Endometrial microvascular endothelial cells (primary cell): ENCODE measurements around the gene TCEA3. TPM values are rescaled to one million over a fixed set of nuclear protein-coding genes. Genes with fewer than 3 reads are reported as not detected.

Source experiments
- in situ Hi-C: cut with HindIII; loops from 2 replicates; pipeline ENCODE4 v1.10.0; 2017; ENCODE audit warnings: low sequenced_read_pairs, low pct_unique_long_range_greater_than_20kb; ENCODE audit errors: inconsistent ontology term
- total RNA-seq: library from RNA; depleted of rRNA; stranded (reverse); fragments of >200 nt; gene quantifications from one replicate; pipeline ENCODE4 v1.2.3, GENCODE V29; 2015; ENCODE audit errors: inconsistent ontology term

The TCEA3 gene
- total RNA-seq: not detected

DNA sequence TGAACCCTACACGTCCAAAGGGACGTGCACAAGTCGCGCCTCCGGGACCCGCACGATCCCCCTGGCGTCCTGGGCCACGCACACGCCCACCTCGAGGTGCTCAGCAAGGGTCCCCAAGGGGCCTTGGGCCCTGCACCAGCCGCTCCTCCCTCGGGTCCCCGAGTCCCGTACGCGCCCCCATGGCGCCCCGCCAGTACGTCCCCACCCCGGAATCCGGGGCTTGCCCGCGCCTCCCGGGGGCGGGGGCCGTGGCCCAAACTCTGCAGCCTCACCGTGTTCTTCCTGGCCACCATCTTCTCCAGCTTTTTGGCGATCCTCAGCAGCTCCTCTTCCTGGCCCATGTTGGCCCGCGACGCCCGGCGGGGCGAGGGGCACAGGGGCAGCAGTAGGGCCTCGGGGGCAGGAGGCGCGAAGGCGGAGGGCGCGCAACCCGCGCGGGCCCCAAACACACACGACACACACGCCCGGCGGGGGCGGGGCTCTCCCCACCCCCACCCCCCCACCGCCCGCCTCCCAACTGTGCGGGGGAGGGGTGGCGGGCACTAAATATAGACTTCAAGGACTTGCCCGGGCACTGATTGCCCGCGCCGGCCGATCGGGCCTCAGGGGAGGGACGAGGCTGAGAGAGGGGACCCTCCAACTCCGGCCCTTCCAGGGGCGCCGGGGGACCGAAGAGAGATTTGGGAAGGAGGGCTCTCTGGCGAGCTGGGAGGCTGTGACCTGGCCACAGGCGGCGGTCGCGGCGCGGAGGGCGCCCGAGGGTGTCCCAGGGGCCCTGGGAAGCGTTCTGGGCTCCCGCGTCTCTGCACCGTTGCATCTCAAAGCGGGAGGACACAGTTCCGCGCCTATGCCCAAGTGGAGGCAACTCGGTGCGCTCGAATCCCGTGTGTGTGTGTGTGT, at the start of gene TCEA3:
Gene TCEA3 (minus strand): TSS at position 456 of the 900 bp plus-strand sequence. CDS start 115 bp downstream, at position 341.
- in situ Hi-C loops: no loop called here

DNA sequence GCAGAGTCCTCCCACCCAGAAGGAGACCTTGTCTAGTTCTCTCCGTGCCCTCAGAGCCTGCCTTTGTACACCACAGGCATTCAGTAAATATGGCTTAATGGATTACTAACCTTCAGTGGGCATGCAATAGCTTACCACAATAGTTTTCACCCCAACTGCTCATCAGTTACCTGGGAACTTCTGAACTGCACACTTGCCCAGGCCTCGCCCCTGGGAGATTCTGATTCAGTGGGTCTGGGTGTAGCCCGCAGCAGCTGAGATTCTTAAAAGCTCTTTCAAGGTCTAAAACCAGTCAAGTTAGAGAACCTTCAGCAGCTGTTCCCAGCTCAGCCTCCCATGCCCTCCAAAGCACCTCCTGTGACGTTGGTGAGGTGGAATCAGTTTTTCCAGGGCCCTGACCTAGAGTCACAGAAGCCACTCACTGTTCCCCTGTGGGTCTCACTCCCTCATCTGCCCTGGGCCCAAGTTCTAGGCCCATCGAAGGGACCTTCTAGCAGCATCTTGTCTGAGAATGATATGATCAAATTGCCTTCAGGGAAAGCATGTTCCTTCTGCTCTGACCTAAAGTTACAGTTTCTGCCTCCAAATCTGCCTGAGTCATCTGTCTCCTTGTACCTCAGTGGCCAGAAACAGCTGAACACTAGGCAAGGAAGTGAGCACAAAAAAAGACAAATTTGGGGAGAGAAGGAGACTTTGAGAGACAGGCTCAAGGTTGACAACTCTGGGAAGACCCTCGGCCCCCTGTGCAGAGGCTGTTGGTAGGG, 48.7 kb upstream of the TCEA3 start:
- in situ Hi-C loops: no loop called here

DNA sequence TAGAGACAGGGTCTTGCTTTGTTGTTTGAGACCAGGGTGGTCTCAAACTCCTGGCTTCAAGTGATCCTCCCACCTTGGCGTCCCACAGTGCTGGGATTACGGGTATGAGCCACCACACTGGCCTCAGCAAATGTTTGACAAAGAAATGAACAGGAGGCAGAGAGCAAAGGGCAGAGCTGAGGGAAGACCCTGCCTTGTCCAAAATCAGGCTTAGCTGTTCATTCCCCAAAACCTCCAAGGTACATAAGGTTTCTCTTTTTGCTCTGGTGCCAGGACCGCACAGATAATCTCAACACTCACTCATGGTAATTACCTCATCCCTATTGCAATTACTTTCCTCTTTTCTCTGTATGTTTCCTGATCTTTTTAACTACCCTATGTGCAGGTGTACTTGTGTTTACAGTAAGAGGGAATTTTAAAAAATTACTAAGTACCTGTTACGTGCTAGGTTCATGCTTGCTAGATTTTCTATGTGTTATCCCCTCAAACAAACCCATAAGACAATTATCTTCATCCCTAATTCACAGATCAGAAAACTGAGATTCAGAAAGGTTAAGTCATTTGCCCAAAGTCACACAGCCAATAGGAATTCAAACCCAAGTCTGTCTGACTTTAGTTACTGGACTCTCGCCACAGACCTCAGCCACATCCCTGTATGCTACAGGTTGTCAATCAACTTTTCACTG, 47.9 kb upstream of the TCEA3 start:
- in situ Hi-C loops: no loop called here

DNA sequence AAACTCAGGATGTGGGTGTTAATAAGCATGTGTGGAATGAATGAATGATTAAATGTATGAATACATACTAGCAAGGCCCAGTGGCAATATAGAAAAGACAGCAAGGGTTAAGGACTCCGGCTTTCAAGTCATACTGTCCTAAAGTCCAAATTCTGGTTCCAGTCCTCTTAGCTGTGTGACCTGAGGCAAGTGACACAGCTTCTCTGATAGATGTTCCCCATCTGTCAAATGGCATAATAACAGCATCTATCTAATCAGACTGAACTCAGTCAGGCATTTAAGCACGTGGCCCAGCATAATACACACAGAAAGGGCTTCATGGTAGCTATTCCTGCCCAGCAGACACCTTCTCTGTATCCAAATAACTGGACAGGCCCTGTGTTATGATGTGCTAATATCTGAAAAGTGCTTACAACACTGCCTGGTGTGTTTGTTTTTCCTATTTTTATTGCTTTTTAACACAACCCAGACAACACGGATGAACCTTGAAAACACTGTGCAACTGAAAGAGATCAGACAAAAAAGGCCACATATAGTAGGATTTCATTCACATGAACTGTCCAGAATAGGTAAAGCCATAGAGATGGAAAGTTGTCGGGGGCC, 47.0 kb upstream of the TCEA3 start:
- in situ Hi-C loops: no loop called here

DNA sequence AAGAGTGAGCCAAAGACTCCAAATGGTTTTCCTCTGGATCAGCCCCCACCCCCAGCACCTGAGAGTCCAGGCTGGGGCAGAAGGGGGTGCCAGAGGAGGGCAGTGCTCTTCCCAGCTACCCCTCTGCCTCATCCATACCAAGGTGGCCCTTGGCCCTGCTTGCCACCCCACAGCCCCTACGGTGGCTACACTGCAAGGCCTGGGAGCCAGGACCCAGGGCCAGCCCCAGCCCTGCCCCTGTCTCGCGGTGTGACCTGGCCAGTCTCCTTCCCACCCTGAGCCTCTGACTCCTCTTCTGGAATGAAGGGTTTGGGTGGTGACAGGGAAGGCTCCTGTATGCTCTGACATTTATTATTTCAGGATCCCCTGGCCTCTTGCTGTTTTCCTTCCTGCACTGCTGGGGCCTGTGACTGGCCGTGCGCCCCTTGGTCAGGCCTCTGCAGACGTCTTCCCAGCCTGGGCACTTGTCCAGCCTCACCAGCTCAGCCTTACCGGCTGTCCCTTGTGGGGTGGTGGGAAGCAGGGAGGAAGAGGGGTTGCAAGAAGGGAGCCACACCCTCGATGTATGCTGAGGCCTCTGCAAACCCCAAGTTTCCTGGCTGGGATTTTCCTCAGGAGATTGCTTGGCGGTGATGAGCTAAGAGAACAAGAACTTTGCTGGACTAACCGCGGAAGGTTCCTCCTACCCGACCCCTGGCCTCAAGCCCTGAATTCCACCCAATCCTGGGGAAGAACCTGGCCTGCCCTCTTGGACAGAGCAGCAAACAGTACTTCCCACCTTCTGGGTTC, 45.9 kb upstream of the TCEA3 start:
- in situ Hi-C loops: no loop called here

DNA sequence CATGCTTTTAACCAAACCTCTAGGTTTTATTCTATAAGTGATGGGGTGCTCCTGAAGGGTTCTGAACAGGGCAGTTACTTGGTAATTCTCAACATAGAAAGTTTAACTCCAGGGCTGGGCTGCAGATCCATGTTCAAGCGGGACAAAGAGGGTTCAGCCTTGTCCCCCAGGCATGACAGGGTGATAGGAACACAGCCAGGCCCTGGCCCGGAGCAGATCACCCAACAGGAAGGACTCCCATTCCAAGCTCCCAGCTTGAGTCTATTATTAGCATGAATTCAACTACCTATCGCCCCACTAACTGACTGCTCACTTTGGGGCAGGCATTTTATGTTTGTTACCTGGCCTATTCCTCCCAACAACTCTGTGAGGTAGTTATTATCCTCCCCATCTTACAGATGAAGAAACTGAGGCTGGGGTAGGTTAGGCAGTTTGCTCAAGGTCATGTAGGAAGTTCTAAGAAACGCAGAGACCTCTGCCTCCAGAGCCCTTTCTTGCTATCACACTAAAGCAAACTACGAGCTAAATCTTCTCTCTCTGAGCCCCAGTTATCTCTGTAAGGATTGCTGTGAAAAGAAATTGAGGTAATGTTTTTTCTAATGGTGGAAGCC, 44.9 kb upstream of the TCEA3 start:
- in situ Hi-C loops: no loop called here

DNA sequence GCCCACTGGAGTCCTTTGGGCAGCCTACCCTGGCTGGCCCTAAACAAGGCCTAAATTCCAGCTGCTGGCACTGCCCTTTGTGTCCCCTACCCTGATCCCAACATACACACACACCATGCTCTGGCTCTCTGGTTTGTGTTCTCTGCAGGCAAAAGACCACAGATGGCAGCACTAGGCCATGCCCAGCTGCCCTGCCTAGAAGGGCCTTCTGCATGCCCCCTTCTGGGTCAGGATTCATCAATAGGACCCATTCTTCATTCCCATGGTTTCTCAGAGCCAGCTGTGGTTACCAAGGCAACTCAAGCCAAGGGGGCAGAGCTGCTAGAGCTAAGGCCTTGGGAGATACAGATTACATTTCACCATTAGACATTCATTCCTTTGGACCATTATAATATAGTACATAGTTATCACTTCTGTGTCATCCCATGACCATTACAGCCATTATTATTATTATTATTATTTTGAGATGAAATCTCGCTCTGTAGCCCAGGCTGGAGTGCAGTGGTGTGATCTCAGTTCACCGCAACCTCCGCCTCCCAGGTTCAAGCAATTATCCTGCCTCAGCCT, 42.0 kb upstream of the TCEA3 start:
- in situ Hi-C loops: no loop called here

DNA sequence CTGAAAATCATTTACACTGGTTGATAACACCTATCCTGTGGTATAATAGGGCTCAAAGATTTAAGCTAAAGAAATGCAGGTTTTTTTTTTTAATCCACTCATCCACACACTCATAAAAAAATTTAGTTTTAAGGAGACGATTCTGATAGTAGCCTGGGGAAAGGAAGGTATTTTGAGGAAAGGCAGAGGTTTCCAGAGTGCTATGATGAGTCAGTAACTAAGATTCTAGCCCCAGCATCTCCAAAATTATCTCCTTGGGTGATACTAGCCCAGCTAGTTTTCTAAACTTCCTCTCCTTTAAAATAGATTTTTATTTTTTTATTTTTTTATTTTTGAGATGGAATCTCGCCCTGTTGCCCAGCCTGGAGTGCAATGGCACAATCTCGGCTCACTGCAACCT, 38.7 kb upstream of the TCEA3 start:
- in situ Hi-C loops: no loop called here

DNA sequence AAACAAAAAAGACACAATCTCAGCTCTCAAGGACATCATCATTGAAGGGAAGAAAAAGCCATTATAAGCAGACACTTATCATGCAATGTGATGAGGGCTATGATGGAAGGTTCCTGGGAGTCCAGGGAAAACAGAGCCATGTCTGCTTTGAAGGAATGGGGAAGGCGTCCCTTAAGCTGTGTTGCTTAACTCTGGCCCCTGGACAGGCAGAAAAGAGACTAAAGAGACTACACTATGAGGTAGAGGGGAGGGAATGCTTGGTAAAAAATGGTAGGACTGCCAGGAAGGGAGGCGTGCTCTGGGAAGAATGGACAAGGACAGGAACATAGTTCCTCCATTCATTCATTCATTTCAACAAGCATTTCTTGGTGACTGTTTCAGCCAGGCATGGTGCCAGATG, 38.2 kb upstream of the TCEA3 start:
- in situ Hi-C loops: no loop called here

DNA sequence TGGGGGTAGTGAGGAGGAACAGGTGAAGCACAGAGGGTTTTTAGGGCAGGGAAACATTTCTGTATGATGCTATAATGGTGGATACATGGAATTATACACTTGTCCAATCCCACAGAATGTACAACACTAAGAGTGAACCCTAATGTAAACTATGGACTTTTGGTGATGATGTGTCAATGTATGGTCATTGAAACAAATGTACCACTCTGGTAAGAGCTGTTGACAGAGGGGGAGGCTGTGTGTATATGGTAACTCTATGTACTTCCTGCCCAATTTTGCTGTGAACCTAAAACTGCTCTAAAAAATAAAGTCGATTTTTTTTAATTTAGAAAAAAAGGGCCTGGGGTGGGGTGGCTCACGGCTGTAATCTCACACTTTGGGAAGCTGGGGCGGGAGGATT, 36.5 kb upstream of the TCEA3 start:
- in situ Hi-C loops: no loop called here

DNA sequence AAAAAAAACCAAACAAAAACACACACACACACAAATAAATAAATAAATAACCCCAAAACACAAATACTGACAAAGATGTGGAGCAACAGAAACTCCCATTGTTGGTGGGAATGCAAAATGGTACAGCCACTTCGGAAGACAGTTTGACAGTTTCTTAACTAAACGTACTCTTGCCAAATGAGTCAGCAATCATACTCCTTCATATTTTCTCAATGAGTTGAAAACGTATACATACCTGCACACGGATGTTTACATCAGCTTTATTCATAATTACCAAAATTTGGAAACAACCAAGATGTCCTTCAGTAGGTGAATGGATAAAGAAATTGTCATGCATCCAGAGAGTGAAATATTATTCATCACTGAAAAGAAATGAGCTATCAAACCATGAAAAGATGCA, 36.0 kb upstream of the TCEA3 start:
- in situ Hi-C loops: no loop called here

DNA sequence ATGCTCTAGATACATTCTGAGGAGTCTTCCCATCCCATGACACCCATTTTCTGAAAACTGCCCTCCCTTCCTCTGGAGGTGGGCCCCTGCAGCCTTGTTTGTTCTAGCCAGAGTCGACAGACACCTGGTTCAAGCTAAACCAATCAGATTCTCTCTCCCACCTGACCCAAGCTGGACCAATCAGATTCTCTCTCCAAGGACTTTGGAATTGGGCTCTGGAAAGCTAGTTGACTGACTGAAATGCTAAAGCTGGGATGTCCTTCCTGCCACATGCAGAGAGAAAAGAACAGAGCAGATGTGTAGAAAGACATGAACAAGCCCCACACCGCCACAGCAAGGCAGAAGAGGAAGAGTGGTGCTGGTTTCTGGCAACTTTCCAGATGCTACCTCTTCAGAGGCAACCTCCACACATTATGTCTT, 34.8 kb upstream of the TCEA3 start:
- in situ Hi-C loops: no loop called here

DNA sequence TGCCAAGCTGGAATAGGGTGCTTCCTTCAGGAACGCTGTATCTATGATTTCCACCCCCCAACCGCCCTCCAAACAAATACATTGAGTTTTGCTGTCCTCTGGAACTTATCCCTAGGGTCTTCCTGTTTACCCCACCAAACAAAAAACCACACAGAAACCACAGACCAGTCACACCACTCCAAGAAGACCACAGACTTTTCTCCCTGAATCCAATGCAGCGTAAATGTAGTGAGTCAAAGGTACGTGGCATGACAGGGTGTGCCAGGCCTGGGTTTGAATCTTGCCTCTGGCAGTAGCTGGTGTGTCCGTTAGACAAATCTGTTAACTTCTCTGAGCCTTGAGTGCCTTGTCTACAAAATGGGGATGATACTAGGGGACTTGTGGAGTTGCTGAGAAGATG, 31.7 kb upstream of the TCEA3 start:
- in situ Hi-C loops: no loop called here

DNA sequence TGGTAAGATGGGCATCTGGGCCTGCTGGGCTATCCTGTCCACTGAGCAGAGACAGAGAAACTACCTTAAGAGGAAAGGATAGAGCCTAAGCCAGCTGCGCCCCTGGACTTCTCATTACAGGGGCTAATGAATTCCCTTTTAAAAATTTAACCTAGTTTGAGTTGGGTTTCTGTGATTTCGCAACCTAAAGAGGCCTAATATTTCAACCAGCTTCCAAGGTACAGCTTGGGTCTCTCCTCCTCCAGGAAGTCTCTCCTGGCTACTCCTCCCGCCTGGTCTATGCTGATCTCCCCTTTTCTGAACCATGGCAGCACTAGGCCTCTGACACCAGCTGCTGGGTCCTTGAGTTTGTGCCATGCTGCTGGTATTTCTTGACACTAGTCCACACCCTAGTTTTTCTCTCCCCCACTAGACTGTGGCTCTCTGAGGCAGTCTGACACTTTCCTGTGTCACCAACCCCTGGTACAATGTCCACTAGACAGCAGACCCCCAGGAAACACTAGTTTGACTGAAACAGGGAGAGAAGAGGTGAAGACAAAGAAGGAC, 29.0 kb upstream of the TCEA3 start:
- in situ Hi-C loops: no loop called here

DNA sequence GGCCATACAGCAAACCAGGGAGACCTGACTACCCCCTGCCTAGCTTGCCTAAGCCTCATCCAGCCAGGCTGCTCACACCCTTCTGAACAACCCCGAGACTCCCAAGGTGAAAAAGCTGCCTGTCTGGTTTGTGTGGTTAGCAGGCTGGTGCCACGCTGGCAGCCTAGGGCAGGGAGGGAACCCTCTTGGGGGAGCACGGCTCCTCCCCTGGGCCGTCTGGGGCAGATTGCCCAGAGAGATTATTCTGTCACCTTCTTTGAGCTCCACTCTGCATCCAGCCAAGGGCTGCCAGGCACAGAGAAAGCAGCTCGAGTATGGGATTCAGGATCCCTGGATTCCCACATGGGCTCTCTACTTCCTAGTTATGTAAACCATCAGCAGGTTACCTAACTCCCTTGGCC, 27.5 kb upstream of the TCEA3 start:
- in situ Hi-C loops: no loop called here

DNA sequence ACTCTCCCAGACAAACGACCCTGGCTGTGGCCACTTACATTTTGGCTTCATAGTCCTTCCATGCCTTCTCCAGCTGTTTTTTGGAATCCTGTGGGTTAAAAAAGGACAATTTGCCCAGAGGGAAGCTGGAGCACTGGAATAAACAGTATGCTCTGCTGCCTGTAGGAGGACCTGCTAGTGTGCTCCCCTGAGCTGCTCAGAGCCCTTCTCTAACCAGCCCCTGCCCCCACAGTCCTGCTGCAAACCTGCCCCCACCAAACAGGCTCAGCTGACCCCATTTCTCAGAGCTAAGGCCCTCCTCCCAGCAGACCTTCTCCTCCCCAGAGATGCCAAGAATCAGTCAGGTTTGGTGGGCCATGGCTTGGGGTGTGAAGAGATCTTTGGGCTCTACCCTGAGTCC, 26.9 kb upstream of the TCEA3 start:
- in situ Hi-C loops: no loop called here

DNA sequence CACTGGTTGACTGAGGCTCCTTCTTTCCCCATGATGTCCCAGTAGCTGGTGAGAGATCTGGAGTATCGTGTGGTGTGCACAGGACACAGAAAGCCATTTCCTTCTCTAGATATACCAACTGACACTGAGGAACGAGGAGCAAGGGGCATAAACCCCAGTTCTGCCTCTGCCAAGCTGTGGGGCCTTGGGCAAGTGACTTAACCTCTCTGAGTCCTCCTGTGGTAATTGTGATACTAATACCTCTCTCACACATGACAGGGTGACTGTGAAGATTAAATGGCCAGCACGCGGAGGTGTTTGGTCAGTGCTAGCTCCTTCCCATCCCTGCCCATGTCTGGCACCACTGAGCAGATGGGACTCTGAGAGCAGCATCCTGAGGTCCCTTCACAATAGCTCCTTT, 26.3 kb upstream of the TCEA3 start:
- in situ Hi-C loops: no loop called here

DNA sequence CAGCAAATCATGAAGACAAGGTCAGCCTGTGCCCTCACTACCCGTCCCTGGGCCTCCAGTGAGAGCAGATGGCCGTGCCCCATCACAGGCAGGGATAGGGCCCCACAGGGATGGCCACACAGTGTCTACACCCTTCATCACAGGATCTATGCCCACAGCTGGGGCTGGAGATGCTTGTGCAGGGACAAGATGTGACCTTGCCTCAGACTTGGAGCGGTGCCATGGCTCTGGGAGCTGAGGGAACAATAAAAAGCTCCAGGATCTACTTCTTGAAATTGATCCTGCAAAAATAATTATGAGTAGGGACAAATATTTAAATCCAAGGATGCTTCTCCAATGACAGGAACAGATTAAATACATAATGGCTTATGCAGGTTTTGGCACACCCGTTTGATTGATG, 25.4 kb upstream of the TCEA3 start:
- in situ Hi-C loops: no loop called here
